Progenitor cell of endocrine pancreas (in vitro differentiated cells): ENCODE measurements around the gene TRIM14. TPM values are rescaled to one million over a fixed set of nuclear protein-coding genes. Genes with fewer than 3 reads are reported as not detected.

Experiments used
- DNase-seq: peaks from one replicate; pipeline ENCODE4 v3.0.0; 2021; ENCODE audit warnings: low spot score; ENCODE audit not compliant: unreplicated experiment
- H3K27ac Mint-ChIP-seq: 2 replicates; pipeline ENCODE4 v1.8.0; 2021; ENCODE audit warnings: mild to moderate bottlenecking, moderate library complexity, mixed read lengths
- H3K27me3 Mint-ChIP-seq: 2 replicates; pipeline ENCODE4 v1.8.0; 2021; ENCODE audit warnings: mixed read lengths
- H3K36me3 Mint-ChIP-seq: 2 replicates; pipeline ENCODE4 v1.8.0; 2022; ENCODE audit warnings: mixed read lengths; ENCODE audit not compliant: insufficient read depth
- H3K4me1 Mint-ChIP-seq: 2 replicates; pipeline ENCODE4 v1.8.0; 2021; ENCODE audit warnings: low read depth, mixed read lengths
- H3K4me3 Mint-ChIP-seq: 2 replicates; pipeline ENCODE4 v1.8.0; 2021; ENCODE audit warnings: low read depth, mild to moderate bottlenecking, moderate library complexity, mixed read lengths
- H3K9me3 Mint-ChIP-seq: 2 replicates; pipeline ENCODE4 v1.8.0; 2021; ENCODE audit warnings: low read depth, mixed read lengths
- CTCF ChIP-seq: fragments of 200-600 bp; sonication (generic); IDR thresholded peaks from one replicate; pipeline ENCODE4 v1.5.0; 2021; ENCODE audit warnings: antibody characterized with exemption, mild to moderate bottlenecking; ENCODE audit not compliant: unreplicated experiment
- total RNA-seq: library from RNA; stranded (reverse); gene quantifications from 2 replicates; pipeline ENCODE4 v1.2.1, GENCODE V29; 2021

TRIM14 gene
- total RNA-seq, 1 donor from 2014 or later = 2.9 TPM

GRCh38 chr9:98040212-98040611 lies 78.8 kb downstream of the TRIM14 start:
- H3K9me3 Mint-ChIP-seq = no peaks in the 10 kb centered on the region
- peaks cover 8% of the 10 kb centered on the region for H3K27me3 Mint-ChIP-seq
- no peak overlapping the region for H3K4me3 Mint-ChIP-seq
- H3K36me3 Mint-ChIP-seq = no peaks in the 10 kb centered on the region
- no peak for TF ChIP-seq CTCF
- no peak overlapping the region for H3K27ac Mint-ChIP-seq
- no peaks in the 10 kb centered on the region for H3K4me1 Mint-ChIP-seq
- DNase-seq = no peak

GRCh38 chr9:98039607-98040017 lies 79.4 kb downstream of the TRIM14 start:
- no peak for TF ChIP-seq CTCF
- no peaks in the 10 kb centered on the region for H3K9me3 Mint-ChIP-seq

GRCh38 chr9:98038958-98039357 lies 80.1 kb downstream of the TRIM14 start:
- no peak overlapping the region for H3K27ac Mint-ChIP-seq
- no peaks in the 10 kb centered on the region for H3K36me3 Mint-ChIP-seq
- H3K9me3 Mint-ChIP-seq = no peaks in the 10 kb centered on the region
- TF ChIP-seq CTCF = no peak
- no peak for DNase-seq
- H3K4me1 Mint-ChIP-seq = no peaks in the 10 kb centered on the region
- peaks cover 18% of the 10 kb centered on the region for H3K27me3 Mint-ChIP-seq
- H3K4me3 Mint-ChIP-seq = no peak overlapping the region

More at GRCh38 chr9:98039607-98040017, 79.4 kb downstream of the TRIM14 start:
- Mint-ChIP-seq H3K27me3 (peaks cover 13% of the 10 kb centered on the region), H3K27ac (no peak overlapping the region), H3K4me1 (no peaks in the 10 kb centered on the region), H3K36me3 (no peaks in the 10 kb centered on the region), H3K4me3 (no peak overlapping the region)
- DNase-seq = no peak

DNA sequence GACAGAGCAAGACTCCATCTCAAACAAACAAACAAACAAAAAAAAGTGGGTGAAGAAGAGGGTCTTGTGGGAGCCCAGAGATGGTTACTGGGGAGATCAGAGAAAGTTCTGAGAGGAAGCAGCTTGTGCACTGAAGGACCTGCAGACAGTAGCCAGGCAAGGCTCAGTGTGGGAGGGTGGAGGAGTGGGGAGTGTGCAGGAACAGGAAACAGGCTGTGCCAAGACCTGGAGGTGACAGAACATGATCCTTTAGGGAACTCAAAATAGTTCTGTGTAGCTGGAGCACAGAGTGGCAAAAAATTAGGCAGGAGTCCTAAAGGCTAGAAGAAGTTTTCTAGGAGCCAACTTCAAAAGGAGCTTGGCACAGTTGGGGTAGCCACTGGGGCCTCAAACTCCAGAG lies 81.7 kb downstream of the TRIM14 start:
- Mint-ChIP-seq H3K27me3 (peaks cover 19% of the 10 kb centered on the region), H3K27ac (no peak overlapping the region), H3K9me3 (no peaks in the 10 kb centered on the region)

DNA sequence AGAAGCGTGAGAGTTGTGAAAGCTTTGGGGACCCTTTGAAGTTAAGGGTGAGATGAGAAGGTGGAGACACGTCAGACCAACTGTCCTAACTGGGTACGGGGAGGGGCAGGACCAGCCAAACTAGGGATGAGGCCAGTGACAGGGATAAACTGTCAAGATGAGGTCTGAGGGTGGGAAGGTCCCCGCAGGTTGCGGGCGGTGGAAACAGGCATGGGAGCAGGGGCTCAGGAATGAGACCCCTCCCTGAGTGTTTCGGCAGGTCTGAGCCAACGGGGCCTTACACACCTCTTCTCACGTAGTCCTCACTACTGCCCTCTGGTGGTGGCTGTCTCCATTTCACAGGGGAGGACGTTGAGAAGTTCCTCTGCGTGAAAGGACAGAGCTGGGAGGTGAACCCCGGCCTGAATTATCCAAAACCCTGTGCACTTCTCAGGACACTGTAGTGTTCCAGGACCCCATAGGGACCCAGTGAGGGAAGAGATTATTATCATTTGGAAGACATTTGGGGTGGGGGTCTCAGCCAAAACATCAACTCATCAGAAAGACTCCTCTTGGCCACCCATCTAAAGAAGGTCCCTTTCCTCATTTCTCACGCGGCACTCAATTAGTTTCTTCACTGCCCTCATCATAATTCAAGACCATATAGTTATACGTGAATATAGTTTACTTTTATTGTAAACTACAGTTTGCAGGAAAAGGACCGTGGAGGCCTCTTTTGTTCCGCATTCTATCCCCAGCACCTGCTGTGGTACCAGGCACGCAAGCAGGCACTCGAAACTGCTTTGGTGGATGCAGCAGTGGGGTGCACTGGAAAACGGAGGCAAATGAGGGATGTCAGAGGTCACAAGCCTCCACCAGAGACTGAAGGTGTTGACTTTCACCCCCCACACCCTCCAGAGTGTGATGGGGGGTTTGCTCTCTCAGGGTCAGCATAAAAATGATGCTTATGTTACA lies 84.2 kb downstream of the TRIM14 start:
- Mint-ChIP-seq H3K4me3 (no peak overlapping the region), H3K9me3 (no peaks in the 10 kb centered on the region), H3K36me3 (no peaks in the 10 kb centered on the region), H3K27me3 (peaks cover 14% of the 10 kb centered on the region), H3K4me1 (no peaks in the 10 kb centered on the region), H3K27ac (no peak overlapping the region)
- peak; percentile 82 for TF ChIP-seq CTCF
- peak; percentile 72 for DNase-seq

More for the DNA sequence above, 81.7 kb downstream of the TRIM14 start:
- no peak for DNase-seq
- no peak for TF ChIP-seq CTCF
- no peaks in the 10 kb centered on the region for H3K36me3 Mint-ChIP-seq
- no peak overlapping the region for H3K4me3 Mint-ChIP-seq
- no peaks in the 10 kb centered on the region for H3K4me1 Mint-ChIP-seq
